Right renal cortex interstitium (tissue), 3 donors: ENCODE data around the gene PRR19. TPM values are rescaled to one million over a fixed set of nuclear protein-coding genes. Genes with fewer than 3 reads are reported as not detected.

Experiments
- DNase-seq, 3 donors: peaks; one replicate each; pipeline ENCODE4 v3.0.0-alpha.2; 2013; ENCODE audit warnings: low read depth in 3 of 3, low spot score in 2 of 3
- polyA plus RNA-seq, 3 donors: library from polyadenylated mRNA; unstranded; fragments of 120-200 nt; gene quantifications; one replicate each; pipeline ENCODE4 v1.2.1, GENCODE V29; 2013; ENCODE audit not compliant: insufficient read length in 3 of 3

The PRR19 gene
- polyA plus RNA-seq, 3 donors, result 0.86 to 1.6 (median 1.3) TPM

GRCh38 chr19:42343344-42344110, 41.6 kb downstream of the PRR19 start:
- DNase-seq, result no peak

GRCh38 chr19:42344336-42344893, 42.5 kb downstream of the PRR19 start:
- DNase-seq, result no peak

GRCh38 chr19:42345191-42345812, 43.4 kb downstream of the PRR19 start:
- no peak for DNase-seq

GRCh38 chr19:42348211-42348610, 46.3 kb downstream of the PRR19 start:
- DNase-seq, result no peak

GRCh38 chr19:42349378-42350107, 47.6 kb downstream of the PRR19 start:
- DNase-seq, result no peak

- no peak for DNase-seq
Observed at GRCh38 chr19:42350417-42350816, 48.5 kb downstream of the PRR19 start.

- no peak for DNase-seq
Observed at GRCh38 chr19:42351079-42351735, 49.3 kb downstream of the PRR19 start.

GRCh38 chr19:42352301-42353259, 50.6 kb downstream of the PRR19 start:
- DNase-seq, result peak in 1 of 3 donors; percentile 4

- DNase-seq, result no peak
Observed at GRCh38 chr19:42353341-42354015, 51.5 kb downstream of the PRR19 start.

- no peak for DNase-seq
Observed at GRCh38 chr19:42355896-42356295, 54.0 kb downstream of the PRR19 start.

- no peak for DNase-seq
Observed at GRCh38 chr19:42356686-42357085, 54.8 kb downstream of the PRR19 start.

GRCh38 chr19:42357290-42357689, 55.4 kb downstream of the PRR19 start:
- DNase-seq, result no peak

Other genes with a start within 250 kb of the PRR19 start
- gene GRIK5, start 231.9 kb upstream of the PRR19 start, polyA plus RNA-seq, result 10 to 100 TPM; 19.1 to 20.0 (median 19.4) TPM
- gene ZNF574, start 226.0 kb upstream of the PRR19 start, polyA plus RNA-seq, result 10 to 100 TPM; 12.1 to 15.1 (median 14.0) TPM
- 1 to 10 TPM in 2 of 3 donors, under 1 TPM in 1; 0.72 to 1.3 (median 1.1) TPM for gene POU2F2, start 169.7 kb upstream of the PRR19 start, polyA plus RNA-seq
- gene DEDD2, start 84.5 kb upstream of the PRR19 start, polyA plus RNA-seq, result 10 to 100 TPM; 21.8 to 25.7 (median 22.3) TPM
- 1 to 10 TPM; 7.4 to 8.9 (median 8.3) TPM for gene ZNF526, start 81.8 kb upstream of the PRR19 start, polyA plus RNA-seq
- 10 to 100 TPM; 67.9 to 72.6 (median 69.1) TPM for gene GSK3A, start 59.5 kb upstream of the PRR19 start, polyA plus RNA-seq
- gene ERF, start 47.0 kb upstream of the PRR19 start, polyA plus RNA-seq, result 10 to 100 TPM; 50.1 to 63.8 (median 56.2) TPM
- gene CIC, start 32.9 kb upstream of the PRR19 start, polyA plus RNA-seq, result 10 to 100 TPM; 34.0 to 42.0 (median 39.2) TPM
- 10 to 100 TPM; 77.1 to 83.4 (median 80.5) TPM for gene PAFAH1B3, start 492 bp downstream of the PRR19 start, polyA plus RNA-seq
- gene TMEM145, start 11.2 kb downstream of the PRR19 start, polyA plus RNA-seq, result under 1 TPM; 0.61 to 0.97 (median 0.72) TPM
- 10 to 100 TPM; 36.3 to 37.9 (median 36.7) TPM for gene MEGF8, start 23.5 kb downstream of the PRR19 start, polyA plus RNA-seq
- gene CNFN, start 88.2 kb downstream of the PRR19 start, polyA plus RNA-seq, result 1 to 10 TPM in 1 of 3 donors, under 1 TPM in 2; 0.94 to 1.4 (median 0.96) TPM
- gene LIPE, start 125.3 kb downstream of the PRR19 start, polyA plus RNA-seq, result 10 to 100 TPM in 1 of 3 donors, 1 to 10 TPM in 2; 8.2 to 11.4 (median 9.1) TPM
- gene CXCL17, start 140.8 kb downstream of the PRR19 start, polyA plus RNA-seq, result under 1 TPM in 2 of 3 donors, not detected in 1; 0.17 to 0.23 TPM
- 1 to 10 TPM; 8.8 to 10.0 (median 9.7) TPM for gene CEACAM1, start 226.3 kb downstream of the PRR19 start, polyA plus RNA-seq